Measurements from ENCODE around the gene EZR. TPM values are rescaled to one million over a fixed set of nuclear protein-coding genes. Genes with fewer than 3 reads are reported as not detected.

The EZR gene
- total and polyA plus RNA-seq, 2 experiments from 2014 or later = 399 to 623 TPM

DNA sequence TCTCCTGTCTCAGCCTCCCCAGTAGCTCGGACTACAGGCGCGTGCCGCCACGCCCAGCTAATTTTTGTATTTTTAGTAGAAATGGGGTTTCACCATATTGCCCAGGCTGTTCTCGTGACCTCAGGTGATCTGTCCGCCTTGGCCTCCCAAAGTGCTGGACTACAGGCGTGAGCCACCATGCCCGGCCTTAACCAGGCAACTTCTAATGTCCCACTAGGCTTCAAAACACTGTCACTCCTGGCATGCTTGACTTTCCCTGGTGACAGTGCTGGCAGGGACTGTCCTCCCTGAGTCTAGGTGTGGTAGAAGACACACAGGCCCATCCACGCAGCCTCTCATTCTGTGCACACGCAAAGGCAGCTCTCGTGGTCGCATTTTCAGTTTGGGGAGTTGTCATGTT lies 11.6 kb upstream of the EZR start:
- H3K27me3 ChIP-seq = no peaks in the 10 kb centered on the region
- TF ChIP-seq EZH2 (IDR thresholded peaks at IDR 0.05; ENCODE audit: borderline replicate concordance) = no peak
- no peak for TF ChIP-seq EZH2phosphoT487 (IDR thresholded peaks at IDR 0.05; ENCODE audit: low read depth, severe bottlenecking, unreplicated experiment)
- TF ChIP-seq CTCF (IDR thresholded peaks at IDR 0.05; ENCODE audit: poor library complexity) = no peak

GRCh38 chr6:158828807-158829206 lies 9.6 kb upstream of the EZR start:
- Histone ChIP-seq H3K9me3 (ENCODE audit: low read depth) (no peaks in the 10 kb centered on the region), H2AFZ (no peak overlapping the region), H3K4me3 (no peak overlapping the region), H3K4me2 (no peak overlapping the region), H3K79me2 (no peaks in the 10 kb centered on the region), H3K4me1 (ENCODE audit: insufficient read depth) (no peaks in the 10 kb centered on the region), H3K36me3 (replicated peaks; ENCODE audit: insufficient read depth, low read depth) (no peaks in the 10 kb centered on the region), H4K20me1 (ENCODE audit: insufficient read depth, poor library complexity, severe bottlenecking) (no peaks in the 10 kb centered on the region), H3K9me2 (replicated peaks; ENCODE audit: insufficient read depth) (no peaks in the 10 kb centered on the region), H3K27ac (no peak overlapping the region), H3K27me3 (no peaks in the 10 kb centered on the region)
- TF ChIP-seq EZH2phosphoT487 (IDR thresholded peaks at IDR 0.05; ENCODE audit: low read depth, severe bottlenecking, unreplicated experiment) = no peak
- TF ChIP-seq CTCF (IDR thresholded peaks at IDR 0.05; ENCODE audit: poor library complexity) = no peak
- TF ChIP-seq EZH2 (IDR thresholded peaks at IDR 0.05; ENCODE audit: borderline replicate concordance) = no peak
- 77% methylated on average over 7 of the region's 7 CpGs for WGBS (ENCODE audit: low lambda C conversion rate, missing lambda C conversion rate)
- DNase-seq (ENCODE audit: low spot score) = no peak

More for the DNA sequence above, 11.6 kb upstream of the EZR start:
- no peak overlapping the region for H3K4me2 ChIP-seq
- peaks cover 9% of the 10 kb centered on the region for H3K4me1 ChIP-seq (ENCODE audit: insufficient read depth)
- no peak overlapping the region for H3K27ac ChIP-seq
- H3K9me2 ChIP-seq (replicated peaks; ENCODE audit: insufficient read depth) = no peaks in the 10 kb centered on the region
- no peaks in the 10 kb centered on the region for H3K79me2 ChIP-seq
- no peak for DNase-seq (ENCODE audit: low spot score)
- H3K4me3 ChIP-seq = no peak overlapping the region
- no peaks in the 10 kb centered on the region for H3K36me3 ChIP-seq (replicated peaks; ENCODE audit: insufficient read depth, low read depth)
- no peaks in the 10 kb centered on the region for H4K20me1 ChIP-seq (ENCODE audit: insufficient read depth, poor library complexity, severe bottlenecking)
- H3K9me3 ChIP-seq (ENCODE audit: low read depth) = no peaks in the 10 kb centered on the region
- no peak overlapping the region for H2AFZ ChIP-seq
- 99% methylated on average over 13 of the region's 13 CpGs for WGBS (ENCODE audit: low lambda C conversion rate, missing lambda C conversion rate)

GRCh38 chr6:158826819-158827501 lies 7.8 kb upstream of the EZR start:
- no peak for DNase-seq (ENCODE audit: low spot score)
- no peak for TF ChIP-seq CTCF (IDR thresholded peaks at IDR 0.05; ENCODE audit: poor library complexity)
- TF ChIP-seq EZH2 (IDR thresholded peaks at IDR 0.05; ENCODE audit: borderline replicate concordance) = no peak
- no peak for TF ChIP-seq EZH2phosphoT487 (IDR thresholded peaks at IDR 0.05; ENCODE audit: low read depth, severe bottlenecking, unreplicated experiment)
- no peaks in the 10 kb centered on the region for H3K79me2 ChIP-seq
- no peaks in the 10 kb centered on the region for H3K27me3 ChIP-seq
- no peaks in the 10 kb centered on the region for H3K36me3 ChIP-seq (replicated peaks; ENCODE audit: insufficient read depth, low read depth)
- H3K27ac ChIP-seq = no peak overlapping the region
- H3K9me2 ChIP-seq (replicated peaks; ENCODE audit: insufficient read depth) = no peaks in the 10 kb centered on the region
- no peaks in the 10 kb centered on the region for H3K4me1 ChIP-seq (ENCODE audit: insufficient read depth)
- H3K4me2 ChIP-seq = no peak overlapping the region
- 86% methylated on average over 4 of the region's 4 CpGs for WGBS (ENCODE audit: low lambda C conversion rate, missing lambda C conversion rate)
- no peak overlapping the region for H3K4me3 ChIP-seq
- no peaks in the 10 kb centered on the region for H3K9me3 ChIP-seq (ENCODE audit: low read depth)
- H4K20me1 ChIP-seq (ENCODE audit: insufficient read depth, poor library complexity, severe bottlenecking) = no peaks in the 10 kb centered on the region
- no peak overlapping the region for H2AFZ ChIP-seq
